ENCODE measurements around the gene SERP1.

The SERP1 gene

DNA sequence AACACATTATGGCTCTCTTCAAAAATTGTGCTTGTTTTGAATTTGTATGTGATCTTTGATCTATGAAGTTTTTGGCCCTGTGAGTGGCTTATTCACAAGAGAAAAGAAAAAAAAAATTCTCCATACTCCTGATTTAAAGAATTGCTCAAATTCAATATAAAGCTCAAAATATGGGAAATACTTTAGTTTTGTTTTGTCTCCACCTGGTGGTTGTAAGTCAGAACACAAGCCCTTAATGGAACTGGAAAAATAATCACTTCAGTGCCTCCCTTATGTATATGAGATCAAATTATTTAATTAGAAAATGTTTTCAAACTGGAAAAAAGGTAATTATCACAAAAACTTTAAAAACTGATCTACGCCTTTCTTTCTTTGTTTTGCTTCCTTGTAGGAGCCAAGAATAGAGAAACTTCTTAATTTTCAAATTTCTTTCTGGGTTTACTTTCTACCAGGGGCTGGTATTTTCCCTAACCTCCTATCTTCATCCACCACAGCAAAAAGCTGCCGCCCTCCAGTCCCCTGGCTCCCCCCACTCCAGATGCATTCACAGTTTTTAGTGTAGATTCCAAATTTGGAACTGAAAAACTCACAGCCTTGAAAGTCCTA is 50.6 kb downstream of the SERP1 start:
- peak; percentile 54 for DNase-seq (ENCODE audit: low read depth)
- no peak overlapping the region for H3K4me3 ChIP-seq (ENCODE audit: low read length)
- TF ChIP-seq, protein P1, sequence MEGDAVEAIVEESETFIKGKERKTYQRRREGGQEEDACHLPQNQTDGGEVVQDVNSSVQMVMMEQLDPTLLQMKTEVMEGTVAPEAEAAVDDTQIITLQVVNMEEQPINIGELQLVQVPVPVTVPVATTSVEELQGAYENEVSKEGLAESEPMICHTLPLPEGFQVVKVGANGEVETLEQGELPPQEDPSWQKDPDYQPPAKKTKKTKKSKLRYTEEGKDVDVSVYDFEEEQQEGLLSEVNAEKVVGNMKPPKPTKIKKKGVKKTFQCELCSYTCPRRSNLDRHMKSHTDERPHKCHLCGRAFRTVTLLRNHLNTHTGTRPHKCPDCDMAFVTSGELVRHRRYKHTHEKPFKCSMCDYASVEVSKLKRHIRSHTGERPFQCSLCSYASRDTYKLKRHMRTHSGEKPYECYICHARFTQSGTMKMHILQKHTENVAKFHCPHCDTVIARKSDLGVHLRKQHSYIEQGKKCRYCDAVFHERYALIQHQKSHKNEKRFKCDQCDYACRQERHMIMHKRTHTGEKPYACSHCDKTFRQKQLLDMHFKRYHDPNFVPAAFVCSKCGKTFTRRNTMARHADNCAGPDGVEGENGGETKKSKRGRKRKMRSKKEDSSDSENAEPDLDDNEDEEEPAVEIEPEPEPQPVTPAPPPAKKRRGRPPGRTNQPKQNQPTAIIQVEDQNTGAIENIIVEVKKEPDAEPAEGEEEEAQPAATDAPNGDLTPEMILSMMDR (IDR thresholded peaks at IDR 0.05; ENCODE audit: insufficient read depth, low read depth, low read length, missing control alignments): peak; percentile 60

DNA sequence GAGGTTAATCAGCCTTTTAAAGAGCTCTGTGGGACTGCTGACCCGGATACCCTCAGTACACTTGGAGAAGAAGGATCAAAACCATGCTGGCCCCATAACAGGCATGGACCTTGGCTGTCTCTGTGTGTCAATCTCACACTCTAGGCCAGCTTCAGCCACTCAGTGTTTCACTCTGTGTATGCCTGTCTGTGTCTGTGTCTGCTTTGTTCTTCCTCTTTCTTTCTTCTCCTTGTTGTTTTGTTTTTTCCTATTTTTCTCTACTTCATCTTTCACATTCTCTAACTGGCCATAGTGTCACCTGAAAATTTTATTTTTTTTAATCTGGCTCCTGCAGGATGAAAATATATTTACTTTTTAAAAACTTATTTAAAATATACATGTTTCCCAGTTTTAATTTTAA is 51.1 kb downstream of the SERP1 start:
- no peak overlapping the region for H3K4me3 ChIP-seq (ENCODE audit: low read length)
- no peak for DNase-seq (ENCODE audit: low read depth)
- TF ChIP-seq, protein P1 (IDR thresholded peaks at IDR 0.05; ENCODE audit: insufficient read depth, low read depth, low read length, missing control alignments): no peak

DNA sequence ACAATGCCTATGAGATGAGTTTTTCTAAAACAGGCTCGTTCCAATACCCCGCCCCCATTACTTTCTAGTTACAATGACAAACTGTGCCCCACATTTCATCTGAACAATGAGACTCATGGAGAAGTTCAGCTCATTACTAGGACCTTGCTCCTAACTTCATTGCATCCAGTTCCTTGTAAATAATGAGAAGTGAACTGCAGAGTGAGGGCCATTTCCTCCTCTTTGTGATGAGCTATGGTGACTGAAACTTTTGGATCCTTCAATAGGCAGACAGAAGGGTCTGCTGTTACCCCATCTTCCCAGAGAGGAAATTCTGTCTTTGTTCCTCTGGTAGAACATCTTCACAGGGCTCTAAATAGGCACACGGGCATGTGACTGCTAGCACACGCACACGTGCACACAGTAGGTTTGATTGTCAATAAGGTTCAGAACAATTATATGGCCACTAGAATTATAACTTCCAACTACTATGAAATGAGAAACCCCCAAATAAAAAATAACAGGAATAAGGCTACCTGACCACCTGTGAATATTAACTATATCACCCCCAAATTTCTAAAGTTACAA is 51.8 kb downstream of the SERP1 start:
- DNase-seq (ENCODE audit: low read depth): no peak
- no peak overlapping the region for H3K4me3 ChIP-seq (ENCODE audit: low read length)
- TF ChIP-seq, protein P1 (IDR thresholded peaks at IDR 0.05; ENCODE audit: insufficient read depth, low read depth, low read length, missing control alignments): no peak
